GM19395 (cell line): ENCODE results near the gene FOXA3.

Experiments
- ATAC-seq: cut with Tn5 transposase; IDR thresholded peaks from one replicate; pipeline ENCODE4 v1.9.1; 2021; ENCODE audit warnings: mild to moderate bottlenecking, moderate library complexity; ENCODE audit not compliant: unreplicated experiment

The FOXA3 gene

DNA sequence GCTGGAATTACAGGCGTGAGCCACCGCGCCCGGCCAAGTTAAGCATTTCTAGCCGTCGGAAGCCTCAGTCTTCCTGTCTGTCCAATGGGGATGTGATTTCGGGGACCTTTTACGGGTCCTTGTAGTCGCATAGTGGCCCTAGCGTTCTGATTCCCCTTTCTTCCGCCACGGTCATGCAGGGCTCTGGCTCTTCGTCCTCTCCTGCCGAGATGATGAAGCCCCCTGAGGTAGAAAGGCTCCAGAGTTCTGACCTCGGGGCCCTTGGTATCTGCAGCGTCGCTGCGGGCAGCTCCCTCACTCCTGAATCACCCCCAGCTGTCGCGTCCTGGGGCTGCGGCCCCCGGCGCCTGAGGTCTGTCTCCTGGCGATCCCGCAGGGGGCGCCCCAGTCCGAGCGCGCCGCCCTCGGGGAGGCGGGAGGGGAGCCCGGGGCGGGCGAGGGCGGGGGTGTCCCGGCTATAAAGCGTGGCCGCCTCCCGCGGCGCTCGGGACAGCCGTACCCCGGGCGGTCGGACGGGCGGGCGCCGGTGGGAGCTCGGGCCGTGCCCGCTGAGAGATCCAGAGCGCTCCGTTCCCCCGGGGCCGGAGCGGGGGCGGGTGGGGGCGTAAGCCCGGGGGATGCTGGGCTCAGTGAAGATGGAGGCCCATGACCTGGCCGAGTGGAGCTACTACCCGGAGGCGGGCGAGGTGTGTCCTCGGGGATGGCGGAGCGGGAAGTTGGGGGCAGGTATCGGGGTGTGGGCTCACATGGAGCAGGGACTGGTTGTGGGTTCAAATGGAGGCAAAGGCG, at the start of gene FOXA3:
FOXA3 (plus strand) TSS at position 487 of the 789 bp plus-strand sequence; CDS start at position 618, 131 bp downstream.
- no peak for ATAC-seq

DNA sequence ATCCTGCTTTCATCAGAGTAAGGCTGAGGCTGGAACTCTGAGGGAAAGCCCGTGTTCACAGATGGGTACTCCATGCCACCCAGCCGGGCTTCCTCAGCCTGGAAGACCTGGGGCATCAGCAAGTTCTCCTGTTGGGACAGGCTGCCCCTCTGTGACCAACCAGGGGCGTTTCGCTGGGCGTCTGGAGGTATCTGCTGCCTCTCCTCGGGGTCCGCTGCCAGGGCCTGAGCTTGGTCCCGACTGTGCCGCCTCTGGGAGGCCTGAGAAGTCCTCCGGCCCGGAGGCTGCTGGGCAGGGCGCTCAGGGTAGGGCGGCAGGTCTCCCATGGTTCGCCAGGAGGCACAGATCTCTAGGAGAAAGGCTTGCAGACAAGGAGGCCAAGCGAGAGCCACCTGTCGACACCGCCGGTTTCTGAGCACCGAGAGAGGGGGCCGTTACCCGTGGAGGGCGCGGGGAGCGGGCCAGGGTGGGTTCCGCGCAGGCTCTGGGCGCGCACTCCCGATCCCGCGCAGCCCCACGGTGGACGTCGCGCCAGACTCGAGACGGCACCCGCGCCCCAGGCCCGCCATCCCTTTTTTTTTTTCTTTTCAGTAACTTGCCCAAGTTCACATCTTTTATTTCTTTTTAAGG, 49.2 kb upstream of the FOXA3 start, which contains the start of gene RSPH6A:
RSPH6A (minus strand) TSS at position 458 of the 630 bp plus-strand sequence; CDS start at position 326, 132 bp downstream.
- no peak for ATAC-seq

DNA sequence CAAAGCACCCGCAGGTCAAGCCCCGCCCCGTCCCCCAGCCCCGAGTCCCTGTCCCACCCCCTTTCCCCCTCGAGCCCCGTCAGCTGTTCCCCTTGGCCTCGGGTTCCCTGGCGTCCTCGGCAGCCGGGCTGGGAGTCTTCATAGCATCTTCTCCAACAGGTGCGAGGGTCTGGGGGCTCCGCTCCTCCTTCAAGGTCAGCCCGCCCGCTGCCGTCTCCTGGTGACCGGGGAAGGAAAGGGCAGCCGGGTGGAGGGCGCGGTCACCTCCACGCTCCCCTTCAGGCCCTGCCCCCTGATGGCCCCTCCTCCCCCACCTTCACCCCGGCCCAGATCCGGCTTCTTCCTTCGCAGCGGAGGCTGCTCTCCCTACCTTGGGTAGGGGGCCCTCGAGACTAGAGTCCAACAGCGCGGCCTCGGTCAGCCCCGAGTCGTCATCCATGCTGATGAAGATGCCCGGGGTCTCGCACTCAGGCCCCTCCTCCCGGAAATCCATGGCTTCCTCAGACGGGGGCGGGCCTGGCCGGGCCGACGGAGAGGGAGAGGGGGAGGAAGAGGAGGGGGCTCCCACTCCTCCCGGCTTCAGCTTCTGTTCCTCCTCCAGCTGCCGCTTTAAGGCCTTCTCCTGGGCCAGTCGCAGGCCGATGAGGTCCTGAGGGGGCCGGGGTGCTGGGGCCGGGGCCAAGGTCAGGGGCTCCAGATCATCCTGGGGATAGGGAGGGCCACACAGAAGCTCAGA, 48.5 kb upstream of the FOXA3 start:
- no peak for ATAC-seq

DNA sequence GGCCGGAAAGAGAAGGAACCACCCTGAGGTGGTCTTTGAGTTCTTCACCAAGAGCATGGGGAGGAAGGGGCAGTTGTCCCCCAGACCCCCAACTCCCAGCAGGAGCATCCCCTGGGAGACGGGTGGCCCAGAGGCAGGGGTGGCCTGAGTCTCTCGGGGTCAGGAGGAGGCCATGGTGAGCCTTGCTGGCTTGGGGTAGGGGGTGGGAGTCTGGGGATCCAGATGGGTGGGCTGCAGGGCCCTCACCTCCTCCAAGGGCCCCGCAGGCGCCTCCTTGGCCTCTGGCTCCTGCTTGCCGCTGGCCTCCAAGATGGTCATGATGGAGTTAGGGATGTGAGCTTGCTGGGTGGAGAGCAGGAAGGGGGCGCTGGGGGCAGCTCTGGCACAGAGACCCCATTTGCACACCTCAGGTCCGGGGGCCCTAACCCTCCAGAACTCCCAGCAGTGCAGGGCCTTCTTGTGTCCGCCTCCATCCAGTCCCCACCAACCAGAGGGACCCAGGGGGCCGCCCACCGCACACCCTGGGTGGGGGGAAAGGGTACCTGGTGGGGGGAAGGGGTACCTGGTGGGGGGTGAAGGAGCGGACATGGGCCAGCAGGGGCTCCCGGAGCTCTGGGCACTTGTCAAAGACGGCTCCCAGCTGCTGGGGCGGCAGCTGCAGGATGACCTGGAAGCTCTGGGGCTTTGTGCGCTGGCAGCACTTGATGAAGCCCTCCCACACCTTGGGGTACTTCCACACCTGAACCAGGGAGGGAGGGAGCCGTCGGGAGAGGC, 47.7 kb upstream of the FOXA3 start:
- no peak for ATAC-seq

DNA sequence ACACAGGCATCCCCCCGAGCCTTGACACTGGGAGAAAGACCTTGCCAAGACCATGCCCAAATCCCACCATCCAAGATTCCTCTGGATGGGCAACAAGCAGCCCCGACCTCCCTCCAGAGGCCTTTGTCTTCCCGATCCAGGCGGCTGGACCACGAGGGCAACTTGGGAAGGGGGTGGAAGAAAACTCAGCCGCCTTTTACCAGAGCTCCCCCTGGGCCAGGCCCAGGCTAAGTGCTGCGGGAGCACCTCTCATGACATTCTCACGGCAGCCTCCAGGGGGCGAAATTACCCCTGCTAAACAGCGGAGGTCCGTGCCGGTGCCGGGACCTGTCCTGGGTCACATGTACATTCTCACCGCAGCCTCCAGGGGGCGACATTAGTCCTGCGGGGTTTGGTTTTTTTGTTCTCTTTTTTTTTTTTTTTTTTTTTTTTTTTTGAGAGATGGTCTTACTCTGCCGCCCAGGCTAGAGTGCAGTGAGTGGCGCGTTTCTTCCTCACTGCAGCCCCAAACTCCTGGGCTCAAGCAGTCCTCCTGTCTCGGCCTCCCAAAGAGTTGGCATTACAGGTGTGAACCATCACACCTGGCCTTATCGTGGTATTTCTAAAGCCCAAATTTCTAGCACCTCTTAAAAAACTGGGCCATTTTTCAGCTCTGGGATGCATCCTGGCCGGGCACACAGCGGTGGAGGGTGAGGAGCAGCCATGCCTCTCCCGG, 47.0 kb upstream of the FOXA3 start:
- peak; percentile 73 for ATAC-seq

DNA sequence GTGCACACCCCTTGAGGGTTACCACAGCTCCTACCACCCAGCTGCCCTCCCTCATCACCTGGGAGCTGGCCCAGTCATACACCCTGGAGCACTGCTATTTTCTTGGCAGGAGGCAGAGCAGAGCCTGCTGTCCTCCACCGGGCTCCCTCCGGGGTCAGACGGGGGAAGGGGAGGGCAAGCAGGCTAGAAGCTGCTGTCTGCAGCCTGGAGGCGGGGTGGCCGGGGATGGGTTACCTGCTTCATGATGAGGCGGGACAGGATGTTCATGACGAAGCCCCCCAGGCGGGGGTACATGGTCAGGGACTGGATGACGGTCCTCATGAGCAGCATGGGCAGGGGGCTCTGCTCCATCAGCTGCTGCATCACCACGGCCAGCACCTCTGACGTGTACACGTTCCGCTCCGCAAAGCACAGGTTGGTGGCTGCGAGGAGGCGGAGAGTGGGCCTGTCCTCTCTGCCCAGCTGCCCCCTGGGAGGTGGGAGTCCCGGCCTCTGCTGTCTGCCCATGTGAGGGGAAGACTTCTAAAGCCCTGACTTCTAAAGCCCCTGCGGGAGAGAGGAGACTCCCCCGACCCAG, 46.3 kb upstream of the FOXA3 start:
- no peak for ATAC-seq

DNA sequence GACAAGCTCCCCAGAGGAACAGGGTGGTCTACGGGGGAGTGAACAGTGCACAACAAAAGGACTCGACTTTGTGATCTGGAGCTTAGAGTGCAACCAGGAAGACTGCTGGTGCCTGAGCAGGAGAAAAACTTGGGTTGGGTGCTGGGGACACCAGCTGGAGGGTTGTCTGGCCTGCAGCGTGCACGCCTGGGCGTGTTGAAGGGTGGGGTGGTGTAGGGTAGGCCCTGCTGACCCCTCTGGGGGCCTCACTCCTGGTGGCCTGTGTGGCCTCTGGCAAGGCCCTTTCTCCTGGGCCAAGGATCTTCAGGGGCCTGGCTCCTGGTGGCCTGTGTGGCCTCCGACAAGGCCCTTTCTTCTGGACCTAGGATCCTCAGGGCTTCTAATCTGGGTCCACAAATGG, 44.4 kb upstream of the FOXA3 start:
- no peak for ATAC-seq

DNA sequence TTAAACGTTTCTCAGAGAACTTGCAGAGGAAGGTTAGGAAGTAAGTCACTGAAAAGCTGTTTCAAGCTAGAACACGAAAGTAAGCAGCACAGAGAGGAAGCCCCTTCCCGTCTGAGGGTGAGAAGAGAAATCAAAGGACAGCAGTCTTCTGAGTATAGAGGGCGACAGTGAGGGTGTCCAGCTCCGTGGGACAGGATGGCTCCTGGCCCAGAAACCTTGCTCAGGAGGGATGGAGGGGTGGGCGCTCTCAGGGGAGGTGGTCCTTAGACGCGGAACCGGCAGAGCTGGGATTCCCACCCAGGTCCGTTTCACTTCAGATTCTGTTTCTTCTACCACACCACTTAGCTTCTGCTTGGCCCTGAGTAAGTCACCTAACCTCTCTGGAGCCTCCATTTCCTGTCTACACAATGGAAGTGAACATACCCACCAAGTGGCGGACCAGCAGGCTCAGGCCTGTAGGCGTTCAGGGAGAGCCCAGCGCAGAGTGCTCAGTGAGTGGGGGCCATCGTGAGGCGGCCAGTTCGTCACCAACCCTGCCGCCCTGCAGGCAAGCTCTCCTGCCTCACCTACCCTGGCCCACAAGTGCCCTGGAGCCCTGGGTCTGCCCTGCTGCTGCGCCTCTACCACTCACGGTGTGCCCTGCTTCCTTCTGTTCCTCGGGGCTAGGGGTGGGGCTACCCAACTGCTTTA, 43.6 kb upstream of the FOXA3 start:
- no peak for ATAC-seq

DNA sequence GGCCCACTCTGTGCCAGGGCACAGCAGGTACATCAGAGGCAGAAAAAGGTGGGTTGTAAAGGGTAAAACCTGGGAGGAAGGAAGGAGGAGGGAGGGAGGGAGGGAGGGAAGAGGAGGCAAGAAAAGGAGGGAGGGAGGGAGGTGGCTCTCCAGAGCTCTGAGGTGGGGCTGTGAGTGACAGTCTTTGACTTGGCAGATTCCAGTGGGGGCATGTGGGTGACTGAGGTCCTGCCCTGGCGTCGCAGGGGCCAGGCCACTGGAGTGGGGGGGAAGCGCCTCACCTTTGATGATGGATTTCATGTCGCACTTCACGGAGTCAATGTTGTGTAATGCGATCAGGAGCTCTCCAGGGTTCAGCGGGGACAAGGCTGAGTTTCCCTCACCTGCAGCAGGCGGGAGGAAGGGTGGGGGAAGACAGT, 43.0 kb upstream of the FOXA3 start:
- no peak for ATAC-seq

DNA sequence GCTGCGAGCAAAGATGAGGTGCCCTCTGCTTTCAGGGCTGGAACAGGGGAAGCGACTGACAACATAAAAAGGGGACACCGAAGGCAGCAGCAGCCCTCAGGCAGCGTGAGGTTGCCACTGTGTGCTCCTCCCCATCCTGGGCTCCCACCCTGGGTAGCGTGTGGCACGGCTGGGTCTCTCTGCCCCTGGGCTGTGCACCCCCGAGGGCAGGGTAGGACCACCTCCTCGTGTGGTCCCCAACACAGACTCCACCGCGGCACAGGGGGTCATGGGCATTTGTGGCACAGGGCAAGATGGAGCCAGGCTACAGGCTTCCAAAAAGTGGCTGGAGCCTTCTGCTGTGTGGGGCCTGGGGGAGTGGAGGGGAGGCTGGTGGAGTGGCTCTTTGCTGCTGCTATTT, 42.6 kb upstream of the FOXA3 start:
- no peak for ATAC-seq

DNA sequence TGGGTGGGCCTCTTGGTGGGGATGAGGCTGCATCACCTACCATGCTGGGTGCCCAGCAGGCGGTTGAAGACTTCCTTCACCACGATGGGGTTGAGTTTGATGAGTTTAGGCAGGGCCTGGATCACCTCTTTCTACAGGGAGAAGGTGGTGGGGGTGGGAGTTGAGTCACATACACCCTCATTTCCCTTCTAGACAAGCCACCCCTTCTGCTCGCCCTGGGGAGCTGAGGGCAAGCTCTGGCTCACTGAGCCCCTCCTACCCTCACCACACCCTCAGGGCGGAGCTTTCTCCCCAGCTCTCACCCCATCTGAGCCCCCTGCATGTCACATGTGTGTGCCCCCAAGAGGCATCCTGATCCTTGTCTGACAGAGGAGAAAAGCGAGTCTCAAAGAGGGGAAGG, 41.4 kb upstream of the FOXA3 start:
- ATAC-seq, result no peak

DNA sequence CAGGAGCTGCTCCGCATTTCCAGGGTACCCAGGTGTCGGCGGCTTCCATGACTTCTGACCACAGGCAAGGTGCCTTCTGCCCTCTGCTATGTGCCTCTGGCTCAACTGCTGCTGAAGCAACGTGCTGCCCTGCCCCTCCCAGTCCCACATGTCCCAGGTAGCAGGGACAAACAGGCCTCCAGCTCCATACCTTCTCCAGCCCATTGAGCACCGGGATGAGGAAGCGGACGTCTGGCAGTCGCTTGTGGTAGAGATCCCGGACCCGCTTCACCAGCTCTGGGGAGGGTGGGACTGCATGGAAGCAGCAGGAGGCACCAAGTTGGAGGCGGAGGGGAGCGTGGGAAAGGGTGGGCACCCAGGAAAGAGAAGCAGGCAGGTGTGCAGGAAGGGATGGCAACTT, 40.9 kb upstream of the FOXA3 start:
- no peak for ATAC-seq

DNA sequence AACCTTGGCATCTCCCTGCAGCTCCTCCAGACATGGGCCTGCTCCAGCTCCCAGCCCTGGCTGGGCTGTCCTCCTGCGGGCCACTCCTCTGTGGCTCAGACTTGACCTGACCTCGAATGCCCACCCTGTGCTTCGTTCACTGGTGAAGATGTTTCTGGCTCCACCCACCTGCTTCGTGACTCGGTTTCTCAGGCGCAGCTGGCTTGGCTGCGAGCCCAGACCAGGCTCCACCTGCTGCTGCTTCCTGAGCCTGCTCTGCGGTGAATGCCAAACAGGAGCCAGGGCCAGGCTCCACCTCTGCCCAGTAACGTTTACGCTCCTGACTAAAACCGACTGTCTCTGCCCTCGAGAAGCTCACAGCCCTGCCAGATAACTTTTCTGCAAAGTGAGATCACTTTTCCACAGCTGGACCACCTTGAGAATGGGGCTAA, 40.1 kb upstream of the FOXA3 start:
- no peak for ATAC-seq

DNA sequence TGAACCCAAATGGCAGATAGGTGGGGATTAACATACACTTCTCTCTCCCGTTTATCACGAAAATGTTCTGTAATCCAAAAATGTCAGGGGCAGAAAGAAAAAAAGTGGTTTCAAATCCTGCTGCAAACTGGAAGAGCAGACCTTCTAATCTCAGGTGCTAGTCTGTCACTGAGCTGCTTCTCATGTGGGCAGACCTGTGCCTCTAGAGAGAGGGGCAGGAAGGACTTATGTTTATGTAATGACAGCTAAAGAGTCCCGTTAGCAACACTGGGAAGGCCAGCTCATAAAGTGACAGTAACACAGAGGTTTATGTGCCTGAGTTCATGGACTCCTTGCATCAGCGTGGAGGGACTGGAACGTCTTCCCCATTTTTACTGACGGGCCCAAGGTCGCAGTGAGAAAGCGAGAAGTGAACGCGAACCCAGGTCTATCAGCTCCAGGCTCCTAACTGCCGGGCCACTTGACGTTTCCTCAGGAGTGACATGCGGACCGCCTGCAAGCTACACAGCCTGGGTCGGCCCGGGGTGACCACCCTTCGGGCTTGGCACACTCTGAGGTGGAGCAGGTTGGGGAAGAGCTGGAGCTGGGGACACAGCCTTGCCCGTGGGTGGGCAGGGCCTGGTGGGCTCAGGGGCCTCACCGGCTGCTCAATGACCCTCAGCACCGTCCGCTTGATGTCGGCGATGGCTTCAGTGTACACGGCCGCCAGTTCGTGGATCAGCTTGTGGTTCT, 39.4 kb upstream of the FOXA3 start:
- no peak for ATAC-seq

DNA sequence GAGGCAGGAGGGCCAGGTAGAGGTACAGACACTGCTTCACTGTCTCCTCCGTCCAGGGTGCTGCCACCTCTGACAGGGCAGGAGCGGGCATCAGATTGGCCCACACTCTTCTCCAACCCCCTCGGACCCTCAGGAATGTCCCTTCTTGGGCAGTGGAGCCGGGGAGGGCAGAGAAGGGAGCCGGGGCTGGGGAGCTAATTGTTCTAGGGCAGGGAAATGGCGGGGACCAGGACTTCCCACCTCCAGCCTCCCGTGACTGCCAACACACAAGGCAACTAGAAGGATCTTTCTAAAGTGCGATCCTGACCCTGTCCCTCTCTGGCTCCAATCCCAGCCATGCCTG, 38.9 kb upstream of the FOXA3 start:
- ATAC-seq, result no peak

DNA sequence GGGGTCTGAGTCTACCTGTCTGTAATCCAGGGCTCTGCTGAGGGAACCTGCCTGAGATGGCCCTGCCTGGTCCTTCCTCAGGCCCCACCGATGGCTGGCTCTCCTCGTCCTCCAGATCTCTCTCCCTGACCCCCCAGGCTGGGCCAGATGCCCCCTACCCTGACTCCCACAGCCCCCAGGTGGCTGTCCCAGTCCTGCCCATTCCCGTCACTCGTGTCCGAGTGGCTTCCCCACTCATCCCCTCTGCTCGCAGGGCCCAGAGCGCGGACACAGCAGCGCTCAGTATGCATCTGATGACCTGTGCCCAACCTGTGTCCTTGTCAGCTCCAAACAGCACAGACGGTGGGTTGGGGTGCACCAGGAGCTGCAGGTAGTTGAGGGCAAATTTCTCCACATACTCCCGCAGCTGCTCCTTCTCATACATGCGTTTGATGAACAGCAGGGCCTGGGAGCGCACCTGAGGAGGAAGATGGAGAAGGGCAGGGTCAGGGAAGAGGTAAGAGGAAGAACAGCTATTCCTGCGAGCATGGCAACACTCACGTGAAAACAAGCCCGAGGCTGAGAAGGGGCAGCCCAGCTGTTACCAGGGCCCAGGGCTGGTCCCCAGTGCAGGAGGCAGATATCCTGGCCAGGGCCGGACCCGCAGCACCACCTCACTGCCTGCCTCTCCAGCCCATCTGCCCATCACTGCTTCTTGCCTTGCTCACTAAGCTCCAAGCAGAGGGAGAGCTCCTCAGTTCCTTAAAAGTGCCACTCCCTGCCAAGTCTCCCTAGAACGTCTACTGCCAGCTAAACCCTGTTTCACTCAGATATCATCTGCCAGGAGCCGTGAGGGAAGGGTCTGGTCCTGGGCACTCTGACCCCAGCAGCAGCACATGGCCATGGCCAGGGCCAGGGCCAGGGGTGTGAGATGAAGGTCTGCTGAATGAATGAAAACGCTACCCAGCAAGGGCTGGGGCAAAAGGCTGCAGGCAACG, 37.9 kb upstream of the FOXA3 start:
- no peak for ATAC-seq

DNA sequence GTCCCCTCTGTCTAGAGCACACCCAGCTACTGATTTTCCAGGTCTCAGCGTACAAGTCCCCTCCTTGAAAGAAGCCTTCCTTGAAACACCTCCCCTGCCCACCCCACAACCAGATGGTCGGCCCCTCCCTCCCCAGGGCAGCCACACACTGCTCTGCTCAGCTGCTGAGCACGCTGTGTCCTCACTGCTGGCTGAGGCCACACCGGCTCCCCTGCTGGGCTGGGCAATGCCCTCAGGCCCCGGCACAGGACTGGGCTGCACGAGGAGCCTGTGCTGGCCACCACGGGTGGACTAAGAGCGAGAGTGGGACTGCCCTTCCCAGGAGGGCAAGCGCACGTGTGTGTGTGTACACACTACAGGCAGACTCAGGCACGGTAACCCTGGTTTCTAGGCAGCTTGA, 37.2 kb upstream of the FOXA3 start:
- ATAC-seq, result no peak
